H1 (cell line): ENCODE data around the gene MRPS10.

Experiments used
- CBX5 ChIP-seq: fragments of 300-800, 300-1000 bp; sonication (generic); IDR thresholded peaks from 2 replicates; pipeline ENCODE4 v1.7.1; 2016; ENCODE audit warnings: antibody characterized with exemption, low read length, low read depth
- CHD1 ChIP-seq: IDR thresholded peaks from 2 replicates; pipeline ENCODE4 v1.6.1; 2012; ENCODE audit warnings: low read depth, low read length, improper control_type of control experiment
- CTCF ChIP-seq, 3 experiments: IDR thresholded peaks; 1 replicate in 2 of 3; 2 replicates in 1 of 3; pipeline versions ENCODE4 v1.5.1 to v1.6.1; 2011; ENCODE audit warnings: low read length in 3 of 3, mild to moderate bottlenecking in 3 of 3, inconsistent platforms in 2 of 3, low read depth in 1 of 3, moderate library complexity in 1 of 3; ENCODE audit not compliant: insufficient read depth in 1 of 3; ENCODE audit errors: control extremely low read depth in 1 of 3
- EGR1 ChIP-seq: IDR thresholded peaks from 2 replicates; pipeline ENCODE4 v1.6.1; 2011; ENCODE audit warnings: low read depth, low read length, borderline replicate concordance
- JUND ChIP-seq: IDR thresholded peaks from 2 replicates; pipeline ENCODE4 v1.6.1; 2011; ENCODE audit warnings: mild to moderate bottlenecking, improper control_type of control experiment, low read length
- POLR2A ChIP-seq, 2 experiments: IDR thresholded peaks; 1 replicate in 1 of 2; 2 replicates in 1 of 2; pipeline ENCODE4 v1.6.1; 2011; ENCODE audit warnings: low read depth in 2 of 2, low read length in 2 of 2, mild to moderate bottlenecking in 2 of 2; ENCODE audit errors: control extremely low read depth in 1 of 2
- RNF2 ChIP-seq: fragments of 200-900, 300-1000 bp; sonication (generic); IDR thresholded peaks from 2 replicates; pipeline ENCODE4 v1.7.1; 2016; ENCODE audit warnings: borderline replicate concordance, low read depth, mild to moderate bottlenecking, antibody characterized with exemption, low read length; ENCODE audit not compliant: poor library complexity, severe bottlenecking; ENCODE audit errors: missing control alignments
- SP1 ChIP-seq: IDR thresholded peaks from 2 replicates; pipeline ENCODE4 v1.6.1; 2011; ENCODE audit warnings: low read depth, low read length

GRCh38 chr6:42211726-42212125, 5.9 kb downstream of the MRPS10 start:
- no peak for TF ChIP-seq CTCF (IDR thresholded peaks at IDR 0.05; ENCODE audit: control extremely low read depth in 1 of 3, insufficient read depth in 1 of 3, low read depth in 1 of 3, low read length in 3 of 3)
- TF ChIP-seq POLR2A (IDR thresholded peaks at IDR 0.05; ENCODE audit: control extremely low read depth in 1 of 2, low read depth in 2 of 2, low read length in 2 of 2), result no peak
- no peak for TF ChIP-seq EGR1
- TF ChIP-seq CHD1, result no peak
- TF ChIP-seq CBX5, result no peak
- no peak for TF ChIP-seq RNF2
- TF ChIP-seq JUND, result no peak
- no peak for TF ChIP-seq SP1
